Measurements from ENCODE around the gene MAPT.
"Not testable (repeated sequence)": the region's sequence is repeated elsewhere in the genome, so short reads cannot be mapped to it uniquely, and the experiment has no call there.

GRCh38 chr17:46006082-46006481, 111.7 kb downstream of the MAPT start:
- TF ChIP-seq EZH2, EZH2phosphoT487 (IDR thresholded peaks at IDR 0.05): not testable (repeated sequence)
- TF ChIP-seq, protein P1, sequence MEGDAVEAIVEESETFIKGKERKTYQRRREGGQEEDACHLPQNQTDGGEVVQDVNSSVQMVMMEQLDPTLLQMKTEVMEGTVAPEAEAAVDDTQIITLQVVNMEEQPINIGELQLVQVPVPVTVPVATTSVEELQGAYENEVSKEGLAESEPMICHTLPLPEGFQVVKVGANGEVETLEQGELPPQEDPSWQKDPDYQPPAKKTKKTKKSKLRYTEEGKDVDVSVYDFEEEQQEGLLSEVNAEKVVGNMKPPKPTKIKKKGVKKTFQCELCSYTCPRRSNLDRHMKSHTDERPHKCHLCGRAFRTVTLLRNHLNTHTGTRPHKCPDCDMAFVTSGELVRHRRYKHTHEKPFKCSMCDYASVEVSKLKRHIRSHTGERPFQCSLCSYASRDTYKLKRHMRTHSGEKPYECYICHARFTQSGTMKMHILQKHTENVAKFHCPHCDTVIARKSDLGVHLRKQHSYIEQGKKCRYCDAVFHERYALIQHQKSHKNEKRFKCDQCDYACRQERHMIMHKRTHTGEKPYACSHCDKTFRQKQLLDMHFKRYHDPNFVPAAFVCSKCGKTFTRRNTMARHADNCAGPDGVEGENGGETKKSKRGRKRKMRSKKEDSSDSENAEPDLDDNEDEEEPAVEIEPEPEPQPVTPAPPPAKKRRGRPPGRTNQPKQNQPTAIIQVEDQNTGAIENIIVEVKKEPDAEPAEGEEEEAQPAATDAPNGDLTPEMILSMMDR (IDR thresholded peaks at IDR 0.05), result not testable (repeated sequence)
